MCF 10A (cell line): ENCODE data around the gene KLHL41. TPM values are rescaled to one million over a fixed set of nuclear protein-coding genes. Genes with fewer than 3 reads are reported as not detected.
A peak's percentile ranks its signal among the peaks of the same experiment; 100 is the strongest.

Source experiments
- BruUV-seq: library from RNA; stranded (reverse); fragments of 400-500 nt; replicated peaks from 2 replicates; lab custom pipeline; 2021; lab: Mats Ljungman, UMichigan
- CTCF ChIA-PET: fragments of 300-600 bp; sonication (Branson Sonifier 250); formaldehyde crosslinking; extraction: SDS; loops from one replicate; lab custom pipeline; 2021; ENCODE audit warnings: antibody characterized with exemption, inconsistent platforms; lab: Yijun Ruan, JAX
- POLR2A ChIA-PET: fragments of 300-600, 350-650 bp; sonication (Branson Sonifier 250); formaldehyde crosslinking; extraction: SDS; loops from one replicate; lab custom pipeline; 2020; ENCODE audit warnings: antibody characterized with exemption, inconsistent platforms; lab: Yijun Ruan, JAX
- DNase-seq: peaks from one replicate; pipeline ENCODE4 v3.0.0-alpha.2; 2018; ENCODE audit not compliant: unreplicated experiment
- H3K27ac Mint-ChIP-seq: one replicate; pipeline ENCODE4 v1.8.0; 2022; ENCODE audit warnings: mild to moderate bottlenecking, low read depth, mixed read lengths; ENCODE audit not compliant: unreplicated experiment
- H3K27me3 Mint-ChIP-seq: one replicate; pipeline ENCODE4 v1.8.0; 2022; ENCODE audit warnings: mixed read lengths; ENCODE audit not compliant: insufficient read depth, unreplicated experiment
- H3K36me3 Mint-ChIP-seq: one replicate; pipeline ENCODE4 v1.8.0; 2022; ENCODE audit warnings: mild to moderate bottlenecking, moderate library complexity, mixed read lengths; ENCODE audit not compliant: insufficient read depth, unreplicated experiment
- H3K4me1 Mint-ChIP-seq: one replicate; pipeline ENCODE4 v1.8.0; 2022; ENCODE audit warnings: mixed read lengths; ENCODE audit not compliant: insufficient read depth, unreplicated experiment
- H3K4me3 Mint-ChIP-seq: one replicate; pipeline ENCODE4 v1.8.0; 2022; ENCODE audit warnings: mild to moderate bottlenecking, moderate library complexity, mixed read lengths; ENCODE audit not compliant: unreplicated experiment
- H3K9me3 Mint-ChIP-seq: one replicate; pipeline ENCODE4 v1.8.0; 2022; ENCODE audit warnings: mixed read lengths; ENCODE audit not compliant: unreplicated experiment
- CTCF ChIP-seq: fragments of 200-600 bp; IDR thresholded peaks from one replicate; pipeline ENCODE4 v1.8.0; 2022; ENCODE audit warnings: antibody characterized with exemption, mild to moderate bottlenecking; ENCODE audit not compliant: unreplicated experiment
- intact Hi-C: fragments of 100-400 bp; cut with micrococcal nuclease; formaldehyde crosslinking; loops from 2 replicates; pipeline ENCODE4 v1.14.1; 2022
- total RNA-seq: library from RNA; stranded (reverse); gene quantifications from 2 replicates; pipeline ENCODE4 v1.2.3, GENCODE V29; 2022

KLHL41 gene
- total RNA-seq, 1 experiment from 2014 or later, result 0.35 TPM

GRCh38 chr2:169479257-169480078 is 30.0 kb upstream of the KLHL41 start, which contains the start of gene BBS5:
Gene BBS5 (plus strand): TSS chr2:169479494. CDS start chr2:169479554, 60 bp downstream.
- intact Hi-C loops, result no loop called here
- Mint-ChIP-seq H3K27me3 (no peaks in the 10 kb centered on the region), H3K27ac (peak within 1 kb of the TSS; percentile 71), H3K4me3 (peak within 1 kb of the TSS; percentile 90), H3K4me1 (peaks cover 12% of the 10 kb centered on the region), H3K36me3 (peaks cover 7% of the 10 kb centered on the region), H3K9me3 (no peaks in the 10 kb centered on the region)
- no TSS peak for BruUV-seq
- ChIA-PET POLR2A (interaction anchor here (0.7 to 4.5 kb wide), 5 partner anchors 10 to 1342 kb away, joined by 3 to 18 read pairs (median 7); no protein-coding TSS in a partner anchor), CTCF (interaction anchor here (0.6 to 1.9 kb wide), 13 partner anchors 10 to 346 kb away, joined by 3 to 11 read pairs (median 4); no protein-coding TSS in a partner anchor)
- DNase-seq, result peak; percentile 77
- TF ChIP-seq CTCF, result peak; percentile 28

GRCh38 chr2:169480079-169480465 is 29.4 kb upstream of the KLHL41 start:
- peaks cover 7% of the 10 kb centered on the region for H3K36me3 Mint-ChIP-seq
- H3K4me3 Mint-ChIP-seq, result peak overlapping the region; percentile 90
- peak overlapping the region; percentile 71 for H3K27ac Mint-ChIP-seq
- POLR2A ChIA-PET, result interaction anchor here (1.2 to 4.5 kb wide), 4 partner anchors 9 to 254 kb away, joined by 3 to 18 read pairs (median 11); no protein-coding TSS in a partner anchor
- intact Hi-C loops, result no loop called here
- no peaks in the 10 kb centered on the region for H3K27me3 Mint-ChIP-seq
- peaks cover 12% of the 10 kb centered on the region for H3K4me1 Mint-ChIP-seq
- CTCF ChIA-PET, result interaction anchor here (0.6 to 1.9 kb wide), 12 partner anchors 9 to 346 kb away, joined by 3 to 11 read pairs (median 4); no protein-coding TSS in a partner anchor
- BruUV-seq, result no TSS peak
- H3K9me3 Mint-ChIP-seq, result no peaks in the 10 kb centered on the region
- TF ChIP-seq CTCF, result no peak
- DNase-seq, result no peak

GRCh38 chr2:169485650-169486138 is 23.8 kb upstream of the KLHL41 start:
- Mint-ChIP-seq H3K4me1 (peaks cover 7% of the 10 kb centered on the region), H3K4me3 (no peak overlapping the region), H3K36me3 (peaks cover 25% of the 10 kb centered on the region), H3K27ac (no peak overlapping the region), H3K27me3 (no peaks in the 10 kb centered on the region), H3K9me3 (no peaks in the 10 kb centered on the region)
- ChIA-PET CTCF (interaction anchor here (0.6 to 1.0 kb wide), 2 partner anchors 22 to 33 kb away, joined by 3 to 8 read pairs; no protein-coding TSS in a partner anchor), POLR2A (interaction anchor here (0.6 to 1.4 kb wide), 2 partner anchors 16 to 106 kb away, joined by 3 to 6 read pairs; no protein-coding TSS in a partner anchor)
- no peak for TF ChIP-seq CTCF
- intact Hi-C loops, result no loop called here
- BruUV-seq, result no TSS peak
- no peak for DNase-seq

- ChIA-PET POLR2A (interaction anchor here (1.0 kb wide), 1 partner anchor 13 kb away, joined by 3 read pairs; no protein-coding TSS in a partner anchor), CTCF (no interaction called here)
- H3K9me3 Mint-ChIP-seq, result no peaks in the 10 kb centered on the region
- no peak for DNase-seq
- H3K36me3 Mint-ChIP-seq, result peaks cover 25% of the 10 kb centered on the region
- peaks cover 5% of the 10 kb centered on the region for H3K4me1 Mint-ChIP-seq
- intact Hi-C loops, result no loop called here
- H3K27ac Mint-ChIP-seq, result no peak overlapping the region
- TF ChIP-seq CTCF, result no peak
- BruUV-seq, result no TSS peak
- no peaks in the 10 kb centered on the region for H3K27me3 Mint-ChIP-seq
- no peak overlapping the region for H3K4me3 Mint-ChIP-seq
Observed at GRCh38 chr2:169486487-169486886, 23.0 kb upstream of the KLHL41 start.
